PC-3 (cell line): ENCODE results near the gene HSD17B14. TPM values are rescaled to one million over a fixed set of nuclear protein-coding genes. Genes with fewer than 3 reads are reported as not detected.
A peak's percentile ranks its signal among the peaks of the same experiment; 100 is the strongest.

Experiments used
- ATAC-seq: fragments of 200-7000 bp; cut with Tn5 transposase; 2 replicates; pipeline ENCODE4 v1.9.1; 2020; ENCODE audit warnings: mild to moderate bottlenecking, moderate library complexity
- BruUV-seq: library from RNA; stranded (reverse); fragments of 400-500 nt; replicated peaks from 2 replicates; lab custom pipeline; 2021; lab: Mats Ljungman, UMichigan
- CTCF ChIA-PET: fragments of 300-600 bp; sonication (Branson Sonifier 250); formaldehyde crosslinking; loops from one replicate; lab custom pipeline; 2022; ENCODE audit warnings: antibody characterized with exemption; lab: Charles Lee
- POLR2A ChIA-PET: fragments of 300-600 bp; sonication (Branson Sonifier 250); formaldehyde crosslinking; loops from one replicate; lab custom pipeline; 2022; ENCODE audit warnings: antibody characterized with exemption; ENCODE audit not compliant: unreplicated experiment; lab: Charles Lee
- DNase-seq: peaks from one replicate; pipeline ENCODE4 v3.0.0-alpha.2; 2015
- H2AFZ ChIP-seq: fragments of 300-600 bp; sonication (generic); 2 replicates; pipeline ENCODE4 v1.6.0; 2016; ENCODE audit warnings: antibody characterized with exemption, low read length
- H3F3A ChIP-seq: fragments of 300-600 bp; sonication (generic); one replicate; pipeline ENCODE4 v1.6.0; 2017; ENCODE audit warnings: antibody characterized with exemption, low read length, control low read depth, mild to moderate bottlenecking; ENCODE audit not compliant: unreplicated experiment
- H3K27ac ChIP-seq: fragments of 300-600 bp; sonication (generic); 2 replicates; pipeline ENCODE4 v1.5.1; 2016; ENCODE audit warnings: mild to moderate bottlenecking, low read length
- H3K27me3 ChIP-seq: fragments of 300-600 bp; sonication (generic); 2 replicates; pipeline ENCODE4 v1.6.1; 2016; ENCODE audit warnings: low read length, mixed read lengths
- H3K36me3 ChIP-seq: fragments of 300-600 bp; sonication (generic); 2 replicates; pipeline ENCODE4 v1.6.1; 2016; ENCODE audit warnings: low read depth, mixed run types, low read length, mixed read lengths
- H3K4me1 ChIP-seq: fragments of 300-600 bp; sonication (generic); 2 replicates; pipeline ENCODE4 v1.5.1; 2016; ENCODE audit warnings: low read length; ENCODE audit not compliant: insufficient read depth
- H3K4me2 ChIP-seq: fragments of 300-600 bp; sonication (generic); 2 replicates; pipeline ENCODE4 v1.6.0; 2016; ENCODE audit warnings: low read length
- H3K4me3 ChIP-seq: fragments of 300-600 bp; sonication (generic); 2 replicates; pipeline ENCODE4 v1.5.1; 2016; ENCODE audit warnings: mild to moderate bottlenecking, low read length, mixed read lengths
- H3K79me2 ChIP-seq: fragments of 300-600 bp; sonication (generic); 2 replicates; pipeline ENCODE4 v1.6.1; 2017; ENCODE audit warnings: low read length, mixed read lengths
- H3K9ac ChIP-seq: fragments of 300-600 bp; sonication (generic); 2 replicates; pipeline ENCODE4 v1.6.0; 2016; ENCODE audit warnings: mild to moderate bottlenecking, low read length
- H3K9me2 ChIP-seq: fragments of 300-600 bp; sonication (generic); replicated peaks from 2 replicates; pipeline ENCODE4 v1.6.1; 2016; ENCODE audit warnings: mixed run types, low read length, mixed read lengths
- H3K9me3 ChIP-seq: fragments of 300-600 bp; sonication (generic); 2 replicates; pipeline ENCODE4 v1.6.1; 2016; ENCODE audit warnings: low read length, mixed read lengths
- H4K20me1 ChIP-seq: fragments of 300-600 bp; sonication (generic); 2 replicates; pipeline ENCODE4 v1.6.1; 2016; ENCODE audit warnings: low read length, mixed read lengths
- CTCF ChIP-seq: fragments of 300-600 bp; sonication (generic); conservative IDR thresholded peaks from 2 replicates; pipeline ENCODE4 v1.5.1; 2017; ENCODE audit warnings: antibody characterized with exemption, low read depth, mild to moderate bottlenecking, low read length
- EZH2 ChIP-seq: fragments of 300-600 bp; sonication (generic); IDR thresholded peaks from one replicate; pipeline ENCODE4 v1.6.1; 2017; ENCODE audit warnings: antibody characterized with exemption, mild to moderate bottlenecking, low read length; ENCODE audit not compliant: unreplicated experiment
- EZH2phosphoT487 ChIP-seq: fragments of 300-600 bp; sonication (generic); IDR thresholded peaks from 2 replicates; pipeline ENCODE4 v1.6.1; 2018; ENCODE audit warnings: mild to moderate bottlenecking, antibody characterized with exemption, low read length, borderline replicate concordance
- intact Hi-C: fragments of 100-400 bp; cut with micrococcal nuclease; formaldehyde crosslinking; loops from 2 replicates; pipeline ENCODE4 v1.9.0; 2023
- total RNA-seq: library from RNA; depleted of rRNA; stranded (reverse); fragments of >200 nt; gene quantifications from 2 replicates; pipeline ENCODE4 v1.2.3, GENCODE V29; 2014

HSD17B14 gene
- total RNA-seq, 1 experiment from 2014 or later: 15.0 TPM

GRCh38 chr19:48837687-48838086, 1.4 kb upstream of the HSD17B14 start:
- Histone ChIP-seq H3K9me2 (no peaks in the 10 kb centered on the region), H3K79me2 (no peaks in the 10 kb centered on the region), H3K9ac (no peak overlapping the region), H3F3A (no peaks in the 10 kb centered on the region), H2AFZ (no peak overlapping the region), H3K27ac (no peak overlapping the region), H3K36me3 (no peaks in the 10 kb centered on the region), H4K20me1 (no peaks in the 10 kb centered on the region), H3K9me3 (no peaks in the 10 kb centered on the region), H3K4me1 (peaks cover 9% of the 10 kb centered on the region; the same call in 1 of the 2 replicates), H3K4me2 (no peak overlapping the region), H3K4me3 (no peak overlapping the region), H3K27me3 (no peaks in the 10 kb centered on the region)
- no peak for DNase-seq
- ChIA-PET CTCF (interaction anchor here (0.8 kb wide), 1 partner anchor 42 kb away, joined by 3 read pairs; no protein-coding TSS in a partner anchor), POLR2A (no interaction called here)
- intact Hi-C loops: loop anchor here (2.0 kb wide), 1 partner anchor 35 kb away; the partner anchor contains the start of gene PPP1R15A
- no peak for ATAC-seq
- BruUV-seq: no TSS peak
- no peak for TF ChIP-seq EZH2
- no peak for TF ChIP-seq EZH2phosphoT487
- TF ChIP-seq CTCF: no peak

- H4K20me1 ChIP-seq: no peaks in the 10 kb centered on the region
- no peaks in the 10 kb centered on the region for H3K79me2 ChIP-seq
- no TSS peak for BruUV-seq
- ChIA-PET CTCF (interaction anchor here (0.8 kb wide), 1 partner anchor 42 kb away, joined by 3 read pairs; no protein-coding TSS in a partner anchor), POLR2A (no interaction called here)
- no peaks in the 10 kb centered on the region for H3K27me3 ChIP-seq
- H3K4me3 ChIP-seq: peak overlapping the region; percentile 69
- peak; percentile 80 for ATAC-seq
- no peaks in the 10 kb centered on the region for H3F3A ChIP-seq
- H3K27ac ChIP-seq: no peak overlapping the region
- TF ChIP-seq EZH2phosphoT487 (no peak), EZH2 (no peak), CTCF (no peak)
- H3K9ac ChIP-seq: no peak overlapping the region
- DNase-seq: peak; percentile 82
- no peaks in the 10 kb centered on the region for H3K9me2 ChIP-seq
- H3K36me3 ChIP-seq: no peaks in the 10 kb centered on the region
- intact Hi-C loops: loop anchor here (2.0 kb wide), 1 partner anchor 36 kb away; the partner anchor contains the start of gene PPP1R15A
- peak overlapping the region; percentile 69 for H2AFZ ChIP-seq
- H3K4me2 ChIP-seq: peak overlapping the region; percentile 84
- peaks cover 9% of the 10 kb centered on the region; the same call in 1 of the 2 replicates for H3K4me1 ChIP-seq
- H3K9me3 ChIP-seq: no peaks in the 10 kb centered on the region
These were observed 797 bp upstream of the HSD17B14 start for GRCh38 chr19:48837051-48837524.

GRCh38 chr19:48835734-48836088, 580 bp downstream of the HSD17B14 start:
- CTCF ChIA-PET: interaction anchor here (0.6 to 1.0 kb wide), 3 partner anchors 40 to 61 kb away, joined by 3 to 7 read pairs (median 7); no protein-coding TSS in a partner anchor
- ATAC-seq: peak; percentile 81

More at GRCh38 chr19:48835734-48836088, 580 bp downstream of the HSD17B14 start:
- H3K36me3 ChIP-seq: no peaks in the 10 kb centered on the region
- no peaks in the 10 kb centered on the region for H3K9me3 ChIP-seq
- peak; percentile 88 for TF ChIP-seq CTCF
- no peak for TF ChIP-seq EZH2phosphoT487
- no peaks in the 10 kb centered on the region for H3K79me2 ChIP-seq
- H3K4me2 ChIP-seq: peak overlapping the region; percentile 84
- peak overlapping the region; percentile 69 for H2AFZ ChIP-seq
- POLR2A ChIA-PET: no interaction called here
- no peak overlapping the region for H3K27ac ChIP-seq
- H3K9me2 ChIP-seq: no peaks in the 10 kb centered on the region
- H3K9ac ChIP-seq: peak overlapping the region; percentile 39
- peak; percentile 87 for DNase-seq
- intact Hi-C loops: loop anchor here (1.0 to 2.0 kb wide), 2 partner anchors 37 to 40 kb away; partner anchors contain the start of gene PPP1R15A
- peaks cover 9% of the 10 kb centered on the region; the same call in 1 of the 2 replicates for H3K4me1 ChIP-seq
- H4K20me1 ChIP-seq: no peaks in the 10 kb centered on the region
- no TSS peak for BruUV-seq
- H3F3A ChIP-seq: no peaks in the 10 kb centered on the region
- no peaks in the 10 kb centered on the region for H3K27me3 ChIP-seq
- peak overlapping the region; percentile 69 for H3K4me3 ChIP-seq
